Mesangial cell (primary cell): ENCODE results near the gene ABCC2. TPM values are rescaled to one million over a fixed set of nuclear protein-coding genes. Genes with fewer than 3 reads are reported as not detected.

Experiments
- total RNA-seq: library from RNA; depleted of rRNA; stranded (reverse); fragments of >200 nt; gene quantifications from 2 replicates; pipeline ENCODE4 v1.2.3, GENCODE V29; 2015

The ABCC2 gene
- total RNA-seq = 0.38 and 0.81 TPM in 2 replicates

DNA sequence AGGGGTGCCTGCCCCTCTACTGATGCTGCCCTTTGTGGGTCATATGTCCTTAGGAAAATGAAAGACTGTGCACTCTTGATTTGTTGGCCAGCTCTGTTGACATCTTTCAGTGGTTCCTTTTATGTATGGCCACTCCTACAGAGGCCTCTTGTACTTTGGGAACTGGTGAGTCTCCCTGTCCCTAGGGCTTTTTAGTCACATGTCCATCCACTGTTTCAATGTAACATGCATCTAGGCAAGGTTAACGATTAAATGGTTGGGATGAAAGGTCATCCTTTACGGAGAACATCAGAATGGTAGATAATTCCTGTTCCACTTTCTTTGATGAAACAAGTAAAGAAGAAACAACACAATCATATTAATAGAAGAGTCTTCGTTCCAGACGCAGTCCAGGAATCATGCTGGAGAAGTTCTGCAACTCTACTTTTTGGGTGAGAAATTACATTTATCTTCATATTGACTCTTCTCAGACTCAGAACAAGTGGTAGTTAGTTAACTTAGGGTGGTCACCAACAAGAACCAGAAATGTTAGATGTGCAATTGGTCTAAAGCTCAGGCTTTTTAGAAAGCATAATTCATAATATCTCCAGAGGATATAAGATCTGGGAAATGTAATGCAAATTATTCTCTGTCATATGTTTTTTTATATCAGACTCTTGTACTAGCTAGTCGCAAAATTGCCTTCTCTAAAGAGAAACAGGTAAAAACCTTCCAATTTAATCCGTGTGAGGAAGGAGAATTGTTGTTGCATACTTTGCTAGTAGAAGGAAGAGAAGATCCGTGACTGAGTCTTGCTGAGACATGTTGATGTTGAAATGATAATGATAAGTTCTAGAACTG is at the start of gene ABCC2:
Gene ABCC2 (plus strand): TSS at position 194 of the 840 bp plus-strand sequence. CDS start 205 bp downstream, at position 399.

Other genes with a start within 250 kb of the ABCC2 start
- not detected in 2 replicates for gene NKX2-3, start 249.7 kb upstream of the ABCC2 start, total RNA-seq
- gene SLC25A28, start 162.2 kb upstream of the ABCC2 start, total RNA-seq = 14.5 and 15.3 TPM in 2 replicates
- 26.0 and 28.0 TPM in 2 replicates for gene ENTPD7, start 123.1 kb upstream of the ABCC2 start, total RNA-seq
- gene COX15, start 50.5 kb upstream of the ABCC2 start, total RNA-seq = 20.9 and 25.2 TPM in 2 replicates
- gene CUTC, start 50.4 kb upstream of the ABCC2 start, total RNA-seq = 9.3 and 11.7 TPM in 2 replicates
- 10.3 and 12.5 TPM in 2 replicates for gene DNMBP, start 227.3 kb downstream of the ABCC2 start, total RNA-seq